Heart right ventricle (tissue), 16 donors: ENCODE results near the gene RPS6KA4. TPM values are rescaled to one million over a fixed set of nuclear protein-coding genes. Genes with fewer than 3 reads are reported as not detected.

Experiments
- ATAC-seq, 8 donors: fragments of 200-7000 bp; cut with Tn5 transposase; one replicate each; pipeline ENCODE4 v1.9.1; 2020; ENCODE audit warnings: mild to moderate bottlenecking in 8 of 8, moderate library complexity in 8 of 8, moderate number of reproducible peaks in 1 of 8
- DNase-seq, 2 donors: peaks; one replicate each; pipeline ENCODE4 v3.0.0-alpha.2; 2020
- H3K27ac ChIP-seq, 10 donors: fragments of 200-600 bp; sonication (generic) in 2 of 10; one replicate each; pipeline versions ENCODE4 v1.5.0 to v1.8.0; 2020 to 2022; ENCODE audit warnings: mild to moderate bottlenecking in 3 of 10
- H3K27me3 ChIP-seq, 7 donors: fragments of 200-600 bp; one replicate each; pipeline ENCODE4 v1.8.0; 2021 to 2022; ENCODE audit warnings: mild to moderate bottlenecking in 2 of 7
- H3K36me3 ChIP-seq, 9 donors: fragments of 200-600 bp; sonication (generic) in 1 of 9; one replicate each; pipeline versions ENCODE4 v1.5.0 to v1.8.0; 2020 to 2022; ENCODE audit warnings: mild to moderate bottlenecking in 2 of 9
- H3K4me1 ChIP-seq, 9 donors: fragments of 200-600 bp; sonication (generic) in 1 of 9; one replicate each; pipeline versions ENCODE4 v1.5.0 to v1.8.0; 2020 to 2022; ENCODE audit warnings: mild to moderate bottlenecking in 4 of 9
- H3K4me3 ChIP-seq, 10 donors: fragments of 200-600 bp; sonication (generic) in 2 of 10; one replicate each; pipeline versions ENCODE4 v1.5.0 to v1.8.0; 2020 to 2022; ENCODE audit warnings: mild to moderate bottlenecking in 7 of 10, moderate library complexity in 2 of 10
- H3K9me3 ChIP-seq, 11 donors: fragments of 200-600 bp in 10 of 11; sonication (generic) in 2 of 11; one replicate each; pipeline versions ENCODE4 v1.5.0 to v1.8.0; 2013 to 2022; ENCODE audit warnings: mild to moderate bottlenecking in 2 of 11, control low read depth in 1 of 11, moderate library complexity in 1 of 11
- WGBS, 2 donors: extraction: QIAGEN DNeasy Blood & Tissue Kit; methylation state at CpG; one replicate each; pipeline ENCODE4 v1.1.7; 2013; ENCODE audit warnings: inconsistent platforms in 1 of 2; 5-methylcytosine and 5-hydroxymethylcytosine counted together
- intact Hi-C, 10 donors: fragments of 100-400 bp; cut with DNase I; formaldehyde crosslinking; loops; one replicate each; pipeline versions ENCODE4 v1.11.1 to v1.14.2; 2022
- polyA plus RNA-seq, 2 donors: library from polyadenylated mRNA; stranded (reverse); fragments of 200-250 nt; gene quantifications; one replicate each; pipeline ENCODE4 v1.2.3, GENCODE V29; 2013
- total RNA-seq, 10 donors: library from RNA; stranded (reverse); fragmentation: NEBNext Ultra II Directional in 3 of 10; extraction: Animal tissue kit (Norgen Biotek cat#: 25700) in 3 of 10; gene quantifications; one replicate each; pipeline versions ENCODE4 v1.2.1 to v1.2.4, GENCODE V29; 2021 to 2023
- TF ChIP-seq, protein P1 (sequence below), 9 donors: fragments of 200-600 bp; sonication (generic) in 2 of 9; IDR thresholded peaks; one replicate each; pipeline versions ENCODE4 v1.5.0 to v1.8.0; 2021 to 2022; ENCODE audit warnings: antibody characterized with exemption in 9 of 9, mild to moderate bottlenecking in 5 of 9, moderate library complexity in 1 of 9
- donor health status: Arrhythmogenic right ventricular cardiomyopathy.
- donor health status: ischemic (EF 13 %, LVEDD 7.1; RV severe dilation, severe dysfunction).
- donor health status: healthy with polysubstance abuse.
- donor health status: DM: no; HTN: yes; CAD: no.
- donor health status: DM: no; HTN: no; CAD: no.
- donor health status: ischemic (EF 25% LVEDD 6.9; RV normal size, moderate dysfunction).
- donor health status: ischemic (EF 25% LVEDD 5.7; RV mildly dilated, moderate dysfunction).
- donor health status: healthy.
- donor health status: DM: yes; HTN: yes; CAD: no.
- donor health status: Ischemic cardiomyopathy.
- donor health status: ischemic (EF 35%, LVEDD 5.7; RV mildly dilated, moderate dysfunction).
- donor health status: nonischemic (EF 11% LVEDD 7.7; RV severe dilation, severe dysfunction).
- donor health status: DM: yes; HTN: yes; CAD: no.
- donor health status: PGD.
- donor health status: ischemic (EF 29% LVEDD 5.4; RV normal size, mild dysfunction).
- donor health status: nonischemic (EF 23%, LVEDD 6.1; RV moderate dilation, normal function).

The RPS6KA4 gene
- total and polyA plus RNA-seq, 12 donors: 10.7 to 21.9 (median 13.3) TPM

DNA sequence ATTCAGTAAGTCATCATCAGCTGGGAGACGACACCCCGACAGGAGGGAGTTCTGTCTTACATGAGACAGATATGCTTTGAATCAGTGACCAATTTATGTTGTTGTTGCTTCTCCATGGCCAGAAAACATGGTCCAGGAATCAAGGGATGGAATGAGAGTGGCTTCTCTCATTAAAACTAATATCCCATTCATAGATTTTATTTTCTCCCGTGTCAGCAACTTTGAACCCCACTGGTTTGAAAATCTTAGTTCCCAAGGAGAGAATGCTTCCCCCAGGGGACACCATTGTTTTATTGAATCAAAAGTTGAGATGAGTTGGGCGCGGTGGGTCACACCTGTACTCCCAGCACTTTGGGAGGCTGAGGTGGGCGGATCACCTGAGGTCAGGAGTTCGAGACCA is 42.8 kb downstream of the RPS6KA4 start:
- ATAC-seq: no peak

DNA sequence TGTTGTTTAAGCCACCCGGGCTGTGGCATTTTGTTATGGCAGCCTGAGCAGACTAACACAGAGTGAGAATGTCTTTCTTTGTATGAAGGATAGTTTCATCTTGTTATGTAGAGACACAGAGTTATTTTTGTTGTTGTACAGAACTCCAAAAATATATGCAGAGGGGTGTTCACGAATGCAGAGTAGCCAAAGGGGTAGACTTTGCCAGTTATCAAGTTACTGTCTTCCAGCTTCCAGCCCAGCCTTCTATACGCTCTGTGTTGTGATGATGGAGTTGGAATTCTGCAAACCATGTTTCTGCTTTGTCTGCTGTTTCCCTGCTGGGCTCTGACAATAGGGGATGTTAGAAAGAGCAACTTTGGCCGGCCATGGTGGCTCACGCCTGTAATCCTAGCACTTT is 44.1 kb downstream of the RPS6KA4 start:
- peaks cover 0 to 5% (median 0%) of the 10 kb centered on the region in 11 donors for H3K9me3 ChIP-seq
- H3K4me1 ChIP-seq: peaks cover 4 to 28% (median 15%) of the 10 kb centered on the region in 9 donors
- intact Hi-C loops: no loop called here
- WGBS, 2 donors: 83 to 85% methylated on average over 5 of the region's 5 CpGs
- ATAC-seq: no peak
- TF ChIP-seq, protein P1, sequence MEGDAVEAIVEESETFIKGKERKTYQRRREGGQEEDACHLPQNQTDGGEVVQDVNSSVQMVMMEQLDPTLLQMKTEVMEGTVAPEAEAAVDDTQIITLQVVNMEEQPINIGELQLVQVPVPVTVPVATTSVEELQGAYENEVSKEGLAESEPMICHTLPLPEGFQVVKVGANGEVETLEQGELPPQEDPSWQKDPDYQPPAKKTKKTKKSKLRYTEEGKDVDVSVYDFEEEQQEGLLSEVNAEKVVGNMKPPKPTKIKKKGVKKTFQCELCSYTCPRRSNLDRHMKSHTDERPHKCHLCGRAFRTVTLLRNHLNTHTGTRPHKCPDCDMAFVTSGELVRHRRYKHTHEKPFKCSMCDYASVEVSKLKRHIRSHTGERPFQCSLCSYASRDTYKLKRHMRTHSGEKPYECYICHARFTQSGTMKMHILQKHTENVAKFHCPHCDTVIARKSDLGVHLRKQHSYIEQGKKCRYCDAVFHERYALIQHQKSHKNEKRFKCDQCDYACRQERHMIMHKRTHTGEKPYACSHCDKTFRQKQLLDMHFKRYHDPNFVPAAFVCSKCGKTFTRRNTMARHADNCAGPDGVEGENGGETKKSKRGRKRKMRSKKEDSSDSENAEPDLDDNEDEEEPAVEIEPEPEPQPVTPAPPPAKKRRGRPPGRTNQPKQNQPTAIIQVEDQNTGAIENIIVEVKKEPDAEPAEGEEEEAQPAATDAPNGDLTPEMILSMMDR (IDR thresholded peaks at IDR 0.05): no peak
- H3K27ac ChIP-seq: no peak overlapping the region
- H3K4me3 ChIP-seq: no peak overlapping the region
- DNase-seq: no peak
- no peaks in the 10 kb centered on the region for H3K36me3 ChIP-seq
- H3K27me3 ChIP-seq: no peaks in the 10 kb centered on the region

More for the DNA sequence above, 42.8 kb downstream of the RPS6KA4 start:
- Histone ChIP-seq H3K4me1 (peaks cover 4 to 22% (median 14%) of the 10 kb centered on the region in 9 donors), H3K4me3 (no peak overlapping the region), H3K9me3 (peaks cover 0 to 5% (median 0%) of the 10 kb centered on the region in 11 donors), H3K27ac (no peak overlapping the region), H3K27me3 (peaks cover 0 to 3% (median 0%) of the 10 kb centered on the region in 7 donors), H3K36me3 (no peaks in the 10 kb centered on the region)
- TF ChIP-seq, protein P1 (IDR thresholded peaks at IDR 0.05): no peak
- no peak for DNase-seq
- 85 to 92% methylated on average over 7 of the region's 7 CpGs for WGBS, 2 donors
- intact Hi-C loops: no loop called here

DNA sequence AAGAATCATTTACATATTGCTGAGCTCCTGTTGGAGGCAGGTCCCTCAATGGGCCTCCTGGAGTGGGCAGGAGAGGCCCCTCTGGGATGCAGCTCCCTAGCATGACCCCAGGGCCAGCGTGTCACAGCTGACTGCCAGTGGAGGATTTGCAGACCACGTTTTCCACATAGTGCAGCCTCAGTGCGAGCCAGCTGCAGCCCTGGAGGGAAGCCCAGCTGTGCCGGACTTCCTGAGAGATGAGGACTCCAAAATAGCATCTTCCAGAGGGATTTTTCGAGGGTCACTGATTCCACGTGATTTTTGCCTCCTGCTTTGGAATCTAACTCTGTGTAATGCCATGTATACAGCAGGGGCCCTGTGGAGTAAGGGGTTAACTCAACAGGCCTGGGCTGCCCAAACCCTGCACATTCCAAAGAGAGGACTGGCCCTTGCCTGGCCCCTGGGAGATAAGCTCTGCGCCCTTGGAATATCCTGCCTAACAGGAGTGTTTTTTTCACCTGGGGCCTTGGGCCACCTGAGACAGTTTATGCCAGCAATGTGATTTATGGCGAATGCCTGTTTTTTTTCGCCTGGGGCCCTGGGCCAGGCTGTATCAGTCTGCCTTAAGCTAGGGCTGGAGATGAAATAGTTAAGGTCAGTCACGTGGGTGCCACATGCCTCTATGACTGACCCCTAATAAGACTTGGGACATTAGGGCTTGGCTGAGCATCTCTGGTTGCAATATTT is 47.4 kb downstream of the RPS6KA4 start:
- TF ChIP-seq, protein P1 (IDR thresholded peaks at IDR 0.05): no peak
- ATAC-seq (peak; percentile 78 to 92 (median 86)), DNase-seq (peak; percentile 69 to 72)
- peaks cover 0 to 5% (median 0%) of the 10 kb centered on the region in 11 donors for H3K9me3 ChIP-seq
- WGBS, 2 donors: 14 to 19% methylated on average over 10 of the region's 10 CpGs
- peak overlapping the region in 5 of 10 donors; percentile 34 to 56 (median 48) for H3K27ac ChIP-seq
- H3K36me3 ChIP-seq: no peaks in the 10 kb centered on the region
- H3K27me3 ChIP-seq: peaks cover 0 to 7% (median 0%) of the 10 kb centered on the region in 7 donors
- peaks cover 3 to 23% (median 15%) of the 10 kb centered on the region in 9 donors for H3K4me1 ChIP-seq
- intact Hi-C loops: no loop called here
- H3K4me3 ChIP-seq: no peak overlapping the region

DNA sequence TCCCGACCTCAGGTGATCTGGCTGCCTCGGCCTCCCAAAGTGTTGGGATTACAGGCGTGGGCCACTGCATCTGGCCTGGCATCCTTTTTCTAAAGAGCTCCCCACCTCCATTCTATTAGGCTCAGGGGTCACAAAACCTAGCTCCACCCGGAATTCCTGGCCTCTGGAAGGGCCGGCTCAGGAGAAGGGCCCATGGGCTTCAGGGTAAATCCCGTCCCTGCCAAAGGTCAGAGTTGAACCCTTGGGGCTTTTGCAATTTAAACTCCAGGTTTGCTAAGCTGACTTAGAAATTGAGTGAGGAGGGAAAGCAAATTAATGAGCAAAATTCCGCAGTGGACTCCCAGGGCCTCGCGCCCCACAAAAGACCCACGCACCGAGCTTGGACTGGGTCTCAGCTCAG is 48.3 kb downstream of the RPS6KA4 start:
- peaks cover 0 to 5% (median 0%) of the 10 kb centered on the region in 11 donors for H3K9me3 ChIP-seq
- no peak for ATAC-seq
- peaks cover 0 to 7% (median 0%) of the 10 kb centered on the region in 7 donors for H3K27me3 ChIP-seq
- TF ChIP-seq, protein P1 (IDR thresholded peaks at IDR 0.05): no peak
- 91 to 95% methylated on average over 11 of the region's 11 CpGs for WGBS, 2 donors
- intact Hi-C loops: no loop called here
- no peak for DNase-seq
- H3K4me1 ChIP-seq: peaks cover 3 to 23% (median 15%) of the 10 kb centered on the region in 9 donors
- H3K36me3 ChIP-seq: no peaks in the 10 kb centered on the region
- H3K4me3 ChIP-seq: no peak overlapping the region
- H3K27ac ChIP-seq: no peak overlapping the region
